SU-DHL-6 (cell line): ENCODE measurements around the gene CFAP99.

Experiments used
- H2AFZ ChIP-seq: fragments of 200-600 bp; sonication (generic); 2 replicates; pipeline ENCODE4 v1.6.1; 2014; ENCODE audit warnings: low read depth, mild to moderate bottlenecking, moderate library complexity, mixed read lengths, antibody characterized with exemption, low read length; ENCODE audit not compliant: severe bottlenecking
- H3F3A ChIP-seq: fragments of 200-600 bp; shearing (Covaris generic); 2 replicates; pipeline ENCODE4 v1.6.0; 2016; ENCODE audit warnings: antibody characterized with exemption, mild to moderate bottlenecking; ENCODE audit not compliant: insufficient read depth
- H3K27ac ChIP-seq: fragments of 200-600 bp; sonication (generic); 2 replicates; pipeline ENCODE4 v1.5.1; 2016; ENCODE audit warnings: low read depth, mild to moderate bottlenecking, low read length, moderate library complexity, mixed read lengths
- H3K27me3 ChIP-seq: fragments of 200-600 bp; sonication (generic), shearing (Covaris generic); 2 replicates; pipeline ENCODE4 v1.6.0; 2014; ENCODE audit warnings: mild to moderate bottlenecking, low read length
- H3K36me3 ChIP-seq: fragments of 200-600 bp; sonication (generic); 2 replicates; pipeline ENCODE4 v1.6.1; 2014; ENCODE audit warnings: mild to moderate bottlenecking, low read length, mixed read lengths
- H3K4me2 ChIP-seq: fragments of 300-600, 200-600 bp; shearing (Covaris generic), sonication (generic); 2 replicates; pipeline ENCODE4 v1.6.0; 2014; ENCODE audit warnings: low read length, low read depth, mild to moderate bottlenecking; ENCODE audit not compliant: poor library complexity, severe bottlenecking
- H3K4me3 ChIP-seq: fragments of 200-600 bp; sonication (generic); 2 replicates; pipeline ENCODE4 v1.5.1; 2014; ENCODE audit warnings: antibody characterized with exemption, low read length, mild to moderate bottlenecking, mixed read lengths; ENCODE audit not compliant: insufficient read depth, poor library complexity, severe bottlenecking
- H3K79me2 ChIP-seq: fragments of 200-600 bp; sonication (generic); 2 replicates; pipeline ENCODE4 v1.6.1; 2014; ENCODE audit warnings: mild to moderate bottlenecking, low read length, moderate library complexity; ENCODE audit not compliant: insufficient read depth
- H3K9ac ChIP-seq: fragments of 200-600 bp; sonication (generic); 2 replicates; pipeline ENCODE4 v1.7.0; 2014; ENCODE audit warnings: mild to moderate bottlenecking, low read length
- H3K9me2 ChIP-seq: fragments of 200-600 bp; sonication (generic); replicated peaks from 2 replicates; pipeline ENCODE4 v1.6.1; 2014; ENCODE audit warnings: low read length; ENCODE audit not compliant: insufficient read depth
- H3K9me3 ChIP-seq: fragments of 200-600 bp; sonication (generic); 2 replicates; pipeline ENCODE4 v1.6.1; 2014; ENCODE audit warnings: low read length, mixed read lengths; ENCODE audit not compliant: insufficient read depth
- H4K20me1 ChIP-seq: fragments of 200-600 bp; sonication (generic); 2 replicates; pipeline ENCODE4 v1.6.1; 2014; ENCODE audit warnings: low read depth, mild to moderate bottlenecking, antibody characterized with exemption, low read length, moderate library complexity, mixed read lengths
- EZH2phosphoT487 ChIP-seq: fragments of 200-600 bp; sonication (generic), shearing (Covaris generic); conservative IDR thresholded peaks from 2 replicates; pipeline ENCODE4 v1.6.1; 2018; ENCODE audit warnings: mild to moderate bottlenecking, antibody characterized with exemption, low read length, moderate library complexity, mixed read lengths
- TF ChIP-seq, protein P1 (sequence below): fragments of 200-600 bp; sonication (generic); IDR thresholded peaks from one replicate; pipeline ENCODE4 v1.5.1; 2017; ENCODE audit warnings: antibody characterized with exemption, mild to moderate bottlenecking, low read length, moderate library complexity; ENCODE audit not compliant: insufficient read depth, poor library complexity, severe bottlenecking

The CFAP99 gene

GRCh38 chr4:2434420-2434819, 15.7 kb downstream of the CFAP99 start:
- H3K9me3 ChIP-seq, result no peaks in the 10 kb centered on the region
- no peaks in the 10 kb centered on the region for H3F3A ChIP-seq
- H2AFZ ChIP-seq, result no peak overlapping the region
- H3K9me2 ChIP-seq, result no peaks in the 10 kb centered on the region
- H3K27me3 ChIP-seq, result no peaks in the 10 kb centered on the region
- H3K27ac ChIP-seq, result no peak overlapping the region
- H3K9ac ChIP-seq, result no peak overlapping the region
- no peaks in the 10 kb centered on the region for H3K36me3 ChIP-seq
- H3K79me2 ChIP-seq, result no peaks in the 10 kb centered on the region
- TF ChIP-seq, protein P1, sequence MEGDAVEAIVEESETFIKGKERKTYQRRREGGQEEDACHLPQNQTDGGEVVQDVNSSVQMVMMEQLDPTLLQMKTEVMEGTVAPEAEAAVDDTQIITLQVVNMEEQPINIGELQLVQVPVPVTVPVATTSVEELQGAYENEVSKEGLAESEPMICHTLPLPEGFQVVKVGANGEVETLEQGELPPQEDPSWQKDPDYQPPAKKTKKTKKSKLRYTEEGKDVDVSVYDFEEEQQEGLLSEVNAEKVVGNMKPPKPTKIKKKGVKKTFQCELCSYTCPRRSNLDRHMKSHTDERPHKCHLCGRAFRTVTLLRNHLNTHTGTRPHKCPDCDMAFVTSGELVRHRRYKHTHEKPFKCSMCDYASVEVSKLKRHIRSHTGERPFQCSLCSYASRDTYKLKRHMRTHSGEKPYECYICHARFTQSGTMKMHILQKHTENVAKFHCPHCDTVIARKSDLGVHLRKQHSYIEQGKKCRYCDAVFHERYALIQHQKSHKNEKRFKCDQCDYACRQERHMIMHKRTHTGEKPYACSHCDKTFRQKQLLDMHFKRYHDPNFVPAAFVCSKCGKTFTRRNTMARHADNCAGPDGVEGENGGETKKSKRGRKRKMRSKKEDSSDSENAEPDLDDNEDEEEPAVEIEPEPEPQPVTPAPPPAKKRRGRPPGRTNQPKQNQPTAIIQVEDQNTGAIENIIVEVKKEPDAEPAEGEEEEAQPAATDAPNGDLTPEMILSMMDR, result no peak
- H3K4me2 ChIP-seq, result no peak overlapping the region
- no peaks in the 10 kb centered on the region for H4K20me1 ChIP-seq
- no peak overlapping the region for H3K4me3 ChIP-seq

- H3K9ac ChIP-seq, result no peak overlapping the region
- H3K4me3 ChIP-seq, result no peak overlapping the region
- no peak overlapping the region for H3K4me2 ChIP-seq
- H3F3A ChIP-seq, result no peaks in the 10 kb centered on the region
- no peaks in the 10 kb centered on the region for H3K27me3 ChIP-seq
- H3K36me3 ChIP-seq, result no peaks in the 10 kb centered on the region
- H2AFZ ChIP-seq, result no peak overlapping the region
- TF ChIP-seq, protein P1, result no peak
- no peak for TF ChIP-seq EZH2phosphoT487
- H3K79me2 ChIP-seq, result no peaks in the 10 kb centered on the region
- no peaks in the 10 kb centered on the region for H4K20me1 ChIP-seq
- H3K9me3 ChIP-seq, result no peaks in the 10 kb centered on the region
- H3K27ac ChIP-seq, result no peak overlapping the region
- no peaks in the 10 kb centered on the region for H3K9me2 ChIP-seq
These were observed 17.5 kb downstream of the CFAP99 start for GRCh38 chr4:2436301-2436700.

- H3K79me2 ChIP-seq, result no peaks in the 10 kb centered on the region
- no peaks in the 10 kb centered on the region for H3F3A ChIP-seq
- no peak overlapping the region for H3K9ac ChIP-seq
- no peak overlapping the region for H2AFZ ChIP-seq
- no peak overlapping the region for H3K4me2 ChIP-seq
- no peaks in the 10 kb centered on the region for H4K20me1 ChIP-seq
- no peaks in the 10 kb centered on the region for H3K27me3 ChIP-seq
- H3K9me3 ChIP-seq, result no peaks in the 10 kb centered on the region
- no peak overlapping the region for H3K4me3 ChIP-seq
- TF ChIP-seq, protein P1, result no peak
- no peak for TF ChIP-seq EZH2phosphoT487
- no peak overlapping the region for H3K27ac ChIP-seq
- H3K9me2 ChIP-seq, result no peaks in the 10 kb centered on the region
- no peaks in the 10 kb centered on the region for H3K36me3 ChIP-seq
These were observed 18.2 kb downstream of the CFAP99 start for GRCh38 chr4:2436761-2437474.
